H4 (cell line): ENCODE measurements around the gene CUL5. TPM values are rescaled to one million over a fixed set of nuclear protein-coding genes. Genes with fewer than 3 reads are reported as not detected.
A peak's percentile ranks its signal among the peaks of the same experiment; 100 is the strongest.
"Not testable (repeated sequence)": the region's sequence is repeated elsewhere in the genome, so short reads cannot be mapped to it uniquely, and the experiment has no call there.

Source experiments
- DNase-seq: peaks from one replicate; pipeline ENCODE4 v3.0.0-alpha.2; 2015; ENCODE audit warnings: low spot score
- total RNA-seq: library from RNA; depleted of rRNA; stranded (reverse); fragments of >200 nt; shearing (Covaris generic); gene quantifications from 2 replicates; pipeline ENCODE4 v1.2.3, GENCODE V29; 2014

The CUL5 gene
- total RNA-seq, 1 experiment from 2014 or later, result 18.4 TPM

- DNase-seq, result no peak
Measured at GRCh38 chr11:108112057-108112456, 103.4 kb downstream of the CUL5 start.

DNA sequence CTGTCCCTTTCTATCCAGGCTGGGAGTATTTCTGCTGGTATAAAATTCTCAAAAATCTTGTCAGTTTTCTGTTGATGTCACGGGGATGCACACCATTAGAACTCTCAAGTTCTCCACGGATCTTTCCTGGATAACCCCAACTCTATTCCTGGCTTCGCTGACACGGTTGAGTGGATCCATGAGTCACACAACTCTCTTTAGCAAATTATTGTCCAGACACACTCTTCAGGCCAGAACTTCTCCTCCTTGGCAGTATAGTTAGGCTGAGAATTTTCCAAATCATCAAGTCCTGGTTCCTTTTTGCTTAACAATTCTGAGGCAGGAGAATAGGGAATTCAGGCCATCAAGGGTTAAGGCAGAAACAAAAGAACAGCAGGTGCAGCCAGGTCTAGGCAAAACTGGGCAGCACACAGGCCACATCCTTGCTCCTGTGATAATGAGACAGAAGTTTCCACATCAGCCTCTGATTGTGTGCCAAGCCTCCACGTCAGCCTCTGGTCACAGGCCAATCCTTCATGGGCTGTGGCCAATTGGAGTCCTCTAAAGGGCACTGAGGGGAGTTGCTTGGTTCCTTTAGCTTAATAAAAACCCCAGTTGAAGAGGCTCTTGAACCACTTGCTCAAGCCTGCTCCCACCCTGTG, 106.9 kb downstream of the CUL5 start:
- peak; percentile 69 for DNase-seq

DNA sequence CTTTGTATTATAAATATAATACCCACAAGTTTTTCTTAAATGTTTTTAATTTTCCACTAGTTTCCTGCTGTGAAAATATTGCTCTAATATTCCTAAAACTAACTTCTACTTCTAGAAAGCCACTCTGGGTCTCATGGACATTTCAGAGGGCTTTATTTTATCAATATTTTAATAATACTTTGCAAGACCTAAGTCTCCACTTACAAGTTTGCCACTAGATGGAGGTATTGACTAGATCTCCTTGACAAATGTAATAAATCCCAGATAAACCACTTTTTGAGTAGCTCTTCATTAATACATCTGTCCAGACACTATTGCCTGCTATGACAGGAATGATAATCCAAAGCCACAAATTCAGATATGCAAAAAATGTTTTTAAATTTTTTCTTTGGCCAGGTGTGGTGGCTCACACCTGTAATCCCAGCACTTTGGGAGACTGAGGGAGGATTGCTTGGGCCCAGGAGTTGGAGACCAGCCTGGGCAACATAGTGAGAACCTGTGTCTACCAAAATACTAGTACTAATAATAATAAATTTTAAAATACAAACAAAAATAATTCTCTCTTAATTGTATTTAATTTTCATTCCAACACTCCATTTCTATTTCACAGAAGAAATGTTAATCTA, 109.2 kb downstream of the CUL5 start:
- peak; percentile 38 for DNase-seq

- DNase-seq, result not testable (repeated sequence)
Measured at GRCh38 chr11:108120936-108121273, 112.2 kb downstream of the CUL5 start.

GRCh38 chr11:108121274-108122155, 112.8 kb downstream of the CUL5 start, which contains the start of gene ACAT1:
Gene ACAT1, plus strand, starts transcription at chr11:108121567. Its CDS starts 40 bp downstream, at chr11:108121607.
- peak; percentile 84 for DNase-seq

GRCh38 chr11:108122166-108122628, 113.5 kb downstream of the CUL5 start:
- DNase-seq, result no peak

DNA sequence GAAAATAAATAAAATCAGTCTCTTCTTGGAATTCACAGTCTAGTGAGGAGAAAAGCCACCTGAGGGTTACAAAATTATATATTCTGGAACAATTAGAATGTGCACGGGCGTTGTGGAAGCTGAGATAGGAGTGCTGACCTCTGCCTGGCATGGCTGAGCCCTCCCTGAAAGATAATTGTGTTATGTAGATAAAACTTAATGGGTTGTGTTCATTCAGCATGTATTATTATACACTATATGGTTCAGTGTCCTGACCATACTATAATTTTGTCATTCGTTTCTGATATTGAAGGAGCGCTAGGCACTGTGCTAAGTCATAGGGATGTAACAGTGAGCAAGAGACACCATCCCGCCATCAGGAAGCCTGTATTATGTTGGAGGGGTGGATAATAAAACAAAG, 116.4 kb downstream of the CUL5 start:
- no peak for DNase-seq

DNA sequence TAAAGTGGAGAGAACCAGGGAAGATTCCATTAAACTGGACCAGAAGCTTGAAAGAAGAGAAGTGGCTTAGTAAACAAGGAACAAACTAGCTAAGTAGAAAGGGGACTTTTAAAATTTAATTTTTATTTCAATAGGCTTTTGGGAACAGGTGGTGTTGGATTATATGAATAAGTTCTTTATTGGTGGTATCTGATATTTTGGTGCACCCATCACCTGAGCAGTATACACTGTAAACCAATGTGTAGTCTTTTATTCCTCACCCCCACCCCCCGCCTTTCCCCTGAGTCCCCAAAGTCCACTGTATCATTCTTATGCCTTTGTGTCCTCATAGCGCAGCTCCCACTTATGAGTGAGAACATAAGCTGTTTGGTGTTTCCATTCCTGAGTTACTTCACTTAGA, 120.1 kb downstream of the CUL5 start:
- DNase-seq, result no peak

GRCh38 chr11:108131993-108132392, 123.3 kb downstream of the CUL5 start:
- no peak for DNase-seq

DNA sequence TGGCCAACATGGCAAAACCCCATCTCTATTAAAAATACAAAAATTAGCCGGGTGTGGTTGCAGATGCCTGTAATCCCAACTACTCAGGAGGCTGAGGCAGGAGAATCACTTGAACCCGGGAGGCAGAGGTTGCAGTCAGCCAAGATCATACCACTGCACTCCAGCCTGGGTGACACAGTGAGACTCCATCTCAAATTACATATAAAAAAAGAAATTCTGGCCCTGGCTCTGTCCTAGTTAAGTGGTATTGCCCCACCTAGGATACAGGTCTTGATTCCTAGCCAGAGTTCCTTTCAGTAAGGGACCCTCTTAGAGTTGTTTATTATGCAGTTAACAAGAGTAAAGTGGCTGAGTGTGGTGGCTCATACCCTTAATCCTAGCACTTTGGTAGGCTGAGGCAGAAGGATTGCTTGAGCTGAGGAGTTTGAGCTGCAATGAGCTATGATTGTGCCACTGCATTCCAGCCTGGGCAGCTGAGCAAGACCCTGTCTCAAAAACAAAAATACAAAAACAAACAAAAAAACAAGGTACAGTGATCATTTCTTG, 124.4 kb downstream of the CUL5 start:
- not testable (repeated sequence) for DNase-seq

DNA sequence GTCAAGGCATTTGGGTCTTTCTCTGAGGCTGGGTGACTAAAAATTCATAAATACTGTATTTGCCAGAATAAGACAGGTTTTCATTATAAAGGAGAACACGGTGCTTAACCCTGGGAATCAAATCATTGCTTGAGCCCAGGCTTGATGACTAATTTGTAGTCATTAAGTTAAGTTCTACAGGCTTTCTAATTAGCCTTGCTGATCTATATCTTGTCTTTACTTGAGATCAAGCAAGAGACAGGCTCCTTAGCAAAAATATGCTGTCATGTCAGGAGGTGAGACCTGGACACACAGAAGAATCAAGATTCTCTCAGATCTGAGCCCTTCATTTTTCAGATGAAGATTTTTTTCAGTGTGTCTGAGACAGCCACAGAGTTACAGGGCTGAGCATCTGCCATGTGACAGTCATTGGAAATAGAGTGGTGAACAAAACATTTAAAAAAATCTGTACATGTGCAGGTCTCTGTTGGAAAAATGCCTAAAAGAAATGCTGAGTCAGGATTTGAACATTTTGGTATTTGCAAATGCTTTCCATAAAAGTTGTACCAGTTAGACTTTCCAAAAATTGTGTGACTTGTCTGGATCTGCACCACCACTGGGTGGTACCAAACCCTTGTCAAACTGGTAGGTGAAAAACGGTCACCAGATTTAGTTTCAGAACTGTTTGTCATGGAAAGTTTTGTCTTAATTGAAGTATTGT, 127.3 kb downstream of the CUL5 start:
- DNase-seq, result peak; percentile 15

- DNase-seq, result no peak
Measured at GRCh38 chr11:108137212-108137611, 128.5 kb downstream of the CUL5 start.

DNA sequence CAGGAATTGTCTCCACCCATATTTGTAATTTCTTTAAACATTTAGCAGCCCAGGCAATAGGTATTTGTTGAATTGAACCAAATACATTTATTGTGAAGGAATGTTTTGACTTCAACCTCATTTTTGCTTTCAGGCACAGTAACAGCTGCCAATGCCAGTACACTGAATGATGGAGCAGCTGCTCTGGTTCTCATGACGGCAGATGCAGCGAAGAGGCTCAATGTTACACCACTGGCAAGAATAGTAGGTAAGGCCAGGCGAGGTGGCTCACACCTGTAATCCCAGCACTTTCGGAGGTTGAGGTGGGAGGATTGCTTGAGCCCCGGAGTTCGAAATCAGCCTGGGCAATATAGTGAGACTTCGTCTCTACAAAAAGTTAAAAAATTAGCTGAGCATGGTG, 133.6 kb downstream of the CUL5 start:
- no peak for DNase-seq

- no peak for DNase-seq
Measured at GRCh38 chr11:108144615-108145014, 135.9 kb downstream of the CUL5 start.

DNA sequence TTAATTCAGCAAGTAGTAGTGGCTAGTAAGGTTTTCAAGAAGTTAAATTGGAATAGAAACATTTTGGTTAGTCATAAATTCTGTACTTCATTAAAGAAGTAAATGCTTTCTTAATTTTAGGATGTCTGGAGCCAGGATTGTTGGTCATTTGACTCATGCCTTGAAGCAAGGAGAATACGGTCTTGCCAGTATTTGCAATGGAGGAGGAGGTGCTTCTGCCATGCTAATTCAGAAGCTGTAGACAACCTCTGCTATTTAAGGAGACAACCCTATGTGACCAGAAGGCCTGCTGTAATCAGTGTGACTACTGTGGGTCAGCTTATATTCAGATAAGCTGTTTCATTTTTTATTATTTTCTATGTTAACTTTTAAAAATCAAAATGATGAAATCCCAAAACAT, 138.5 kb downstream of the CUL5 start:
- DNase-seq, result no peak

- no peak for DNase-seq
Measured at GRCh38 chr11:108148556-108148955, 139.9 kb downstream of the CUL5 start.

DNA sequence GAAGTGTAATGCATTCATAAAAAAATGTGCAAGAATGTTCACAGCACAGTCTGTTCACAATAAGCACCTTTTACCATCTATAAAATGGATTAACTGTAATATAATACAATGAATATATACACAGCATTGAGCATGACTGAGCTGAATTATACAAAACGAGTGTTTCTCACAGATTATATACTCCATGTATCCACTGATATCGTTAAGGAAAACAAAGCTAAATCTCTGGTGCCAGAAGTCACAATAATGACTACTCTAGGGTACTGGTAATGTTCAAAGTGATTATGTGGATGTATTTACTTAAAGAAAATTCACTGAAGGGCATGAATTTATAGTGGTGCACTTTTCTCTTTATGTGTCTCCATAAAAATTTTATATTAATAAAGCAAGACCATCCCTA, 145.9 kb downstream of the CUL5 start:
- DNase-seq, result no peak
